Neural progenitor cell (in vitro differentiated cells): ENCODE results near the gene CYTH1. TPM values are rescaled to one million over a fixed set of nuclear protein-coding genes. Genes with fewer than 3 reads are reported as not detected.

Experiments
- DNase-seq: peaks from one replicate; pipeline ENCODE4 v3.0.0-alpha.2; 2016; ENCODE audit warnings: low spot score
- H2AFZ ChIP-seq: fragments of 200-600 bp; sonication (generic); replicated peaks from 2 replicates; pipeline ENCODE4 v1.6.1; 2016; ENCODE audit warnings: antibody characterized with exemption
- H3F3A ChIP-seq: fragments of 200-600 bp; sonication (generic); 2 replicates; pipeline ENCODE4 v1.6.1; 2016; ENCODE audit warnings: antibody characterized with exemption, low read depth
- H3K27ac ChIP-seq: fragments of 200-600 bp; sonication (generic); 2 replicates; pipeline ENCODE4 v1.5.1; 2016; ENCODE audit warnings: mild to moderate bottlenecking
- H3K27me3 ChIP-seq: fragments of 200-600 bp; sonication (generic); 2 replicates; pipeline ENCODE4 v1.6.1; 2016; ENCODE audit warnings: mild to moderate bottlenecking, moderate library complexity
- H3K36me3 ChIP-seq: fragments of 200-600 bp; sonication (generic); 2 replicates; pipeline ENCODE4 v1.5.1; 2016
- H3K4me1 ChIP-seq: fragments of 200-600 bp; sonication (generic); 2 replicates; pipeline ENCODE4 v1.6.1; 2016; ENCODE audit warnings: mixed run types
- H3K4me2 ChIP-seq: fragments of 200-600 bp; sonication (generic); 2 replicates; pipeline ENCODE4 v1.6.1; 2016
- H3K4me3 ChIP-seq: fragments of 200-600 bp; sonication (generic); 2 replicates; pipeline ENCODE4 v1.5.1; 2016
- H3K79me2 ChIP-seq: fragments of 200-600 bp; sonication (generic); 2 replicates; pipeline ENCODE4 v1.6.1; 2016; ENCODE audit warnings: low read depth
- H3K9ac ChIP-seq: fragments of 200-600 bp; sonication (generic); 2 replicates; pipeline ENCODE4 v1.6.1; 2016
- H3K9me3 ChIP-seq: fragments of 200-600 bp; sonication (generic); 2 replicates; pipeline ENCODE4 v1.5.1; 2016; ENCODE audit warnings: low read depth
- H4K20me1 ChIP-seq: fragments of 200-600 bp; sonication (generic); 2 replicates; pipeline ENCODE4 v1.6.1; 2016; ENCODE audit warnings: low read depth
- H3K27ac Mint-ChIP-seq: 3 replicates; pipeline ENCODE4 v1.8.0; 2021; ENCODE audit warnings: mixed read lengths
- H3K27me3 Mint-ChIP-seq: 2 replicates; pipeline ENCODE4 v1.8.0; 2022; ENCODE audit warnings: low read depth, mild to moderate bottlenecking, inconsistent platforms, moderate library complexity, mixed read lengths; ENCODE audit not compliant: insufficient read depth
- H3K36me3 Mint-ChIP-seq: 3 replicates; pipeline ENCODE4 v1.8.0; 2021; ENCODE audit warnings: mixed read lengths
- H3K4me1 Mint-ChIP-seq: 3 replicates; pipeline ENCODE4 v1.8.0; 2021; ENCODE audit warnings: mixed read lengths
- H3K4me3 Mint-ChIP-seq: 3 replicates; pipeline ENCODE4 v1.8.0; 2021; ENCODE audit warnings: mild to moderate bottlenecking, moderate library complexity, mixed read lengths
- H3K9me3 Mint-ChIP-seq: 3 replicates; pipeline ENCODE4 v1.8.0; 2020; ENCODE audit warnings: mixed read lengths
- EZH2 ChIP-seq: fragments of 200-600 bp; sonication (generic); IDR thresholded peaks from 2 replicates; pipeline ENCODE4 v1.6.1; 2017; ENCODE audit warnings: antibody characterized with exemption, mild to moderate bottlenecking, moderate library complexity
- EZH2phosphoT487 ChIP-seq: fragments of 200-600 bp; sonication (generic); IDR thresholded peaks from 2 replicates; pipeline ENCODE4 v1.6.1; 2017; ENCODE audit warnings: antibody characterized with exemption
- total RNA-seq: library from RNA; depleted of rRNA; stranded (reverse); fragments of >200 nt; gene quantifications from 2 replicates; pipeline ENCODE4 v1.2.3, GENCODE V29; 2015; ENCODE audit warnings: low replicate concordance
- TF ChIP-seq, protein P1 (sequence below): fragments of 200-600 bp; sonication (generic); IDR thresholded peaks from 2 replicates; pipeline ENCODE4 v1.5.1; 2017; ENCODE audit warnings: antibody characterized with exemption, mild to moderate bottlenecking

The CYTH1 gene
- total RNA-seq, 1 donor from 2014 or later: 14.8 TPM

DNA sequence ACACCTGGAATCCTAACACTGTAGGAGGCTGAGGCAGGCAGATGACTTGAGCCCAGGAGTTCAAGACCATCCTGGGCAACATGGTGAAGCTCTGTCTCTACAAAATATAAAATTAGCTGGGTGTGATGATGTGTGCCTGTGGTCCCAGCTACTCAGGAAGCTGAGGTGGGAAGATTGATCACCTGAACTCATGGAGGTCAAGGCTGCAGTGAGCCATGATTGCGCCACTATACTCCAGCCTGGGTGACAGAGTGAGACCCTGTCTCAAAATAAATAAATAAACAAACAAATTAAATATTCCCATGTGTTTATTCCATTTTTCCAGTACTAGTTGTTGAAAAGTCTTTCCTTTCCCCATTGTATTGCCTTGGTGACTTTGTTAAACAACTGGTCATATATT, 130.0 kb downstream of the CYTH1 start:
- Histone ChIP-seq H3K9ac (no peak overlapping the region), H3K36me3 (no peaks in the 10 kb centered on the region), H3K27ac (no peak overlapping the region), H2AFZ (no peak overlapping the region), H3K9me3 (no peaks in the 10 kb centered on the region), H3K4me1 (no peaks in the 10 kb centered on the region), H3F3A (no peaks in the 10 kb centered on the region), H3K4me3 (no peak overlapping the region), H4K20me1 (no peaks in the 10 kb centered on the region), H3K79me2 (no peaks in the 10 kb centered on the region), H3K4me2 (no peak overlapping the region), H3K27me3 (no peaks in the 10 kb centered on the region)
- DNase-seq: no peak
- H3K4me3 Mint-ChIP-seq: no peak overlapping the region
- no peak overlapping the region for H3K27ac Mint-ChIP-seq
- no peaks in the 10 kb centered on the region for H3K36me3 Mint-ChIP-seq
- H3K9me3 Mint-ChIP-seq: no peaks in the 10 kb centered on the region
- peaks cover 4% of the 10 kb centered on the region for H3K27me3 Mint-ChIP-seq
- TF ChIP-seq EZH2: no peak
- no peak for TF ChIP-seq EZH2phosphoT487
- TF ChIP-seq, protein P1, sequence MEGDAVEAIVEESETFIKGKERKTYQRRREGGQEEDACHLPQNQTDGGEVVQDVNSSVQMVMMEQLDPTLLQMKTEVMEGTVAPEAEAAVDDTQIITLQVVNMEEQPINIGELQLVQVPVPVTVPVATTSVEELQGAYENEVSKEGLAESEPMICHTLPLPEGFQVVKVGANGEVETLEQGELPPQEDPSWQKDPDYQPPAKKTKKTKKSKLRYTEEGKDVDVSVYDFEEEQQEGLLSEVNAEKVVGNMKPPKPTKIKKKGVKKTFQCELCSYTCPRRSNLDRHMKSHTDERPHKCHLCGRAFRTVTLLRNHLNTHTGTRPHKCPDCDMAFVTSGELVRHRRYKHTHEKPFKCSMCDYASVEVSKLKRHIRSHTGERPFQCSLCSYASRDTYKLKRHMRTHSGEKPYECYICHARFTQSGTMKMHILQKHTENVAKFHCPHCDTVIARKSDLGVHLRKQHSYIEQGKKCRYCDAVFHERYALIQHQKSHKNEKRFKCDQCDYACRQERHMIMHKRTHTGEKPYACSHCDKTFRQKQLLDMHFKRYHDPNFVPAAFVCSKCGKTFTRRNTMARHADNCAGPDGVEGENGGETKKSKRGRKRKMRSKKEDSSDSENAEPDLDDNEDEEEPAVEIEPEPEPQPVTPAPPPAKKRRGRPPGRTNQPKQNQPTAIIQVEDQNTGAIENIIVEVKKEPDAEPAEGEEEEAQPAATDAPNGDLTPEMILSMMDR: no peak
- H3K4me1 Mint-ChIP-seq: no peaks in the 10 kb centered on the region

DNA sequence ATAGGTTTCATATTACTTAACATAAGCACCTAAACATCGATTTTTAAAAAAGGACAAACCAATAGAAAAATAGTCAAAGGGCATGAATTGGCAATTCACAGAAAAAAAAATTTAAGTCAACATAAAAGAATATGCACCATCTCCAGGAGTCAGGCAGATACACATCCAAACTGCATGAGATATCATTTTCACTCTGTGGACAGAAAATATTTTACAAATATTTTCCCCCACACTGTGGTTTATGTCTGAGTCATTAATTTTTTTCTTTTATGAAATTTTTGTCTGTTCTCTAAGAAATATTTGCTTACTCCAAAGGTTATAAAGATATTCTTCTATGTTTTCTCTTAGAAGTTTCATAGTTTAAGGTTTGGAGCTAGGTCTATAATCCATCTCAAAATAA, 130.5 kb downstream of the CYTH1 start:
- no peaks in the 10 kb centered on the region for H3K9me3 ChIP-seq
- H2AFZ ChIP-seq: no peak overlapping the region
- H3K9ac ChIP-seq: no peak overlapping the region
- H3K4me1 ChIP-seq: no peaks in the 10 kb centered on the region
- Mint-ChIP-seq H3K4me3 (no peak overlapping the region), H3K27me3 (peaks cover 2% of the 10 kb centered on the region), H3K27ac (no peak overlapping the region), H3K36me3 (no peaks in the 10 kb centered on the region), H3K9me3 (no peaks in the 10 kb centered on the region), H3K4me1 (no peaks in the 10 kb centered on the region)
- H4K20me1 ChIP-seq: no peaks in the 10 kb centered on the region
- no peaks in the 10 kb centered on the region for H3K27me3 ChIP-seq
- no peak overlapping the region for H3K4me2 ChIP-seq
- no peak overlapping the region for H3K4me3 ChIP-seq
- H3K27ac ChIP-seq: no peak overlapping the region
- H3K79me2 ChIP-seq: no peaks in the 10 kb centered on the region
- DNase-seq: no peak
- no peak for TF ChIP-seq EZH2
- no peak for TF ChIP-seq EZH2phosphoT487
- TF ChIP-seq, protein P1: no peak
- H3F3A ChIP-seq: no peaks in the 10 kb centered on the region
- H3K36me3 ChIP-seq: no peaks in the 10 kb centered on the region

DNA sequence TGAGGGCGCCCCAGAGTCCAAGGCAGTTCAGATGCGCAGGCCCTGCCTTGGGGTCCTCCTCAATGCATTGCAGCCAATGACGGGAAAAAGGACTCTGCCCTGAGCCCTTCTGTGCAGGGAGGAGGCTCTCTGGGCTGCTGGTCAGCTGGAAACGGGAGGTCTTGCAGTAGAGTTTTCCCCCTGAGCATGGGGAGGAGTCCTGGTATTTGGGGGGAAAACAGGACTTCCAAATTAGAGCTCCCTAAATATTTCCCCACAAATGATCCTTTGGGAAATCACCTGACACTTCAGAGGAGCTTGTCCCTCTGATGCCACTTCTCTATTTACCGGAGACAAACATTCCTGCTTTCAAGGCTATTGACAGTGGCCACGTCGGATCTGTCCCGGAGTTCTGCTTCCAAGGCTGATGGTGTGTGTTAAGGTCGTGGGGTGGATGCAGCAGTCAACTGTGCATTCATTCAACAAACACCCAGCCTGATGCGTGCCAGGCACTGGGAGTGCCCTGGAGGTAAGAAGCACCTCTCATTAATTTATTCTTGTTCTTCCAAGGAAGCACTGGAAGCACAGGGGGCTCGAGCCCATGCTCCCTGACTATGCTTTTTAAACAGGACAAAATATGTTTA, 131.9 kb downstream of the CYTH1 start:
- H3K9ac ChIP-seq: no peak overlapping the region
- H3K36me3 ChIP-seq: no peaks in the 10 kb centered on the region
- no peak overlapping the region for H3K27ac ChIP-seq
- Mint-ChIP-seq H3K27me3 (peaks cover 2% of the 10 kb centered on the region), H3K4me1 (no peaks in the 10 kb centered on the region), H3K27ac (no peak overlapping the region), H3K4me3 (no peak overlapping the region), H3K36me3 (no peaks in the 10 kb centered on the region), H3K9me3 (no peaks in the 10 kb centered on the region)
- DNase-seq: no peak
- TF ChIP-seq EZH2: no peak
- TF ChIP-seq, protein P1: no peak
- TF ChIP-seq EZH2phosphoT487: no peak
- no peaks in the 10 kb centered on the region for H3K27me3 ChIP-seq
- H4K20me1 ChIP-seq: no peaks in the 10 kb centered on the region
- no peaks in the 10 kb centered on the region for H3K4me1 ChIP-seq
- no peaks in the 10 kb centered on the region for H3K79me2 ChIP-seq
- no peak overlapping the region for H2AFZ ChIP-seq
- H3K9me3 ChIP-seq: no peaks in the 10 kb centered on the region
- no peak overlapping the region for H3K4me2 ChIP-seq
- H3F3A ChIP-seq: no peaks in the 10 kb centered on the region
- H3K4me3 ChIP-seq: no peak overlapping the region
